GM10266 (cell line): ENCODE results near the gene HAP1.
"Not testable (repeated sequence)": the region's sequence is repeated elsewhere in the genome, so short reads cannot be mapped to it uniquely, and the experiment has no call there.

Experiments used
- DNase-seq: peaks from one replicate; pipeline ENCODE4 v3.0.0; 2012; ENCODE audit errors: extremely low spot score
- TF ChIP-seq, protein P1 (sequence below): IDR thresholded peaks from 2 replicates; pipeline ENCODE4 v1.5.1; 2012; ENCODE audit warnings: mild to moderate bottlenecking, low read depth; ENCODE audit not compliant: control insufficient read depth, insufficient read depth; ENCODE audit errors: missing control alignments

The HAP1 gene

DNA sequence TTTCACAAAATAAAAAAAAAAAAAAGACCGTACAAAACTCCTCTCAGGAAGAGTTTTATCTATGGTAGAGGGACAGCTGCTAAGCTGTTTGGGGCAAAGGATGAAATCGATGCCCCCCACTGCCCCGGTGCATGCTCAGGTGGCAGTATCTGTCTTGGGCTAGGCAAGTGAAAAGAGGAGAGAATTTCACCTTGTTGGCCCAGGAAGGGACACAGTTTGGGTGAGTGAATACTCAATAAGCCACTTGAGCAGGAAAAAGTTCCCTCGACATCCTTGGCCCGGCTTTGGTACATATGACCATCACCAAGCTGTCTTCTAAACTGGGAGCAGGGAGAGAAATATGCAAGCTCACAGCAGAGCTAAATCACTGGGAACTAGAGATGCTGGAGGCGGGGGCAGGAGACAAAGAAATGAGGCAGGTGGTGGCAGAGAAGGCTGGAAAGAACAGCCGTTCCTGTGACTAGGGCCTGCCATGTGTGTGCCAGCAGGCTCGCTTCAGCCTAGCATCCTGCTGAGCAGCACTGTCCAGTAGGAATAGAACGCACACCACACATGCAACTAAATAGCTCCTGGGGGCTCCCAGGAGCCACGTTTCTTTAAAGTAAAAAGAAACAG lies 53.9 kb downstream of the HAP1 start:
- no peak for DNase-seq
- TF ChIP-seq, protein P1, sequence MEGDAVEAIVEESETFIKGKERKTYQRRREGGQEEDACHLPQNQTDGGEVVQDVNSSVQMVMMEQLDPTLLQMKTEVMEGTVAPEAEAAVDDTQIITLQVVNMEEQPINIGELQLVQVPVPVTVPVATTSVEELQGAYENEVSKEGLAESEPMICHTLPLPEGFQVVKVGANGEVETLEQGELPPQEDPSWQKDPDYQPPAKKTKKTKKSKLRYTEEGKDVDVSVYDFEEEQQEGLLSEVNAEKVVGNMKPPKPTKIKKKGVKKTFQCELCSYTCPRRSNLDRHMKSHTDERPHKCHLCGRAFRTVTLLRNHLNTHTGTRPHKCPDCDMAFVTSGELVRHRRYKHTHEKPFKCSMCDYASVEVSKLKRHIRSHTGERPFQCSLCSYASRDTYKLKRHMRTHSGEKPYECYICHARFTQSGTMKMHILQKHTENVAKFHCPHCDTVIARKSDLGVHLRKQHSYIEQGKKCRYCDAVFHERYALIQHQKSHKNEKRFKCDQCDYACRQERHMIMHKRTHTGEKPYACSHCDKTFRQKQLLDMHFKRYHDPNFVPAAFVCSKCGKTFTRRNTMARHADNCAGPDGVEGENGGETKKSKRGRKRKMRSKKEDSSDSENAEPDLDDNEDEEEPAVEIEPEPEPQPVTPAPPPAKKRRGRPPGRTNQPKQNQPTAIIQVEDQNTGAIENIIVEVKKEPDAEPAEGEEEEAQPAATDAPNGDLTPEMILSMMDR, result no peak

DNA sequence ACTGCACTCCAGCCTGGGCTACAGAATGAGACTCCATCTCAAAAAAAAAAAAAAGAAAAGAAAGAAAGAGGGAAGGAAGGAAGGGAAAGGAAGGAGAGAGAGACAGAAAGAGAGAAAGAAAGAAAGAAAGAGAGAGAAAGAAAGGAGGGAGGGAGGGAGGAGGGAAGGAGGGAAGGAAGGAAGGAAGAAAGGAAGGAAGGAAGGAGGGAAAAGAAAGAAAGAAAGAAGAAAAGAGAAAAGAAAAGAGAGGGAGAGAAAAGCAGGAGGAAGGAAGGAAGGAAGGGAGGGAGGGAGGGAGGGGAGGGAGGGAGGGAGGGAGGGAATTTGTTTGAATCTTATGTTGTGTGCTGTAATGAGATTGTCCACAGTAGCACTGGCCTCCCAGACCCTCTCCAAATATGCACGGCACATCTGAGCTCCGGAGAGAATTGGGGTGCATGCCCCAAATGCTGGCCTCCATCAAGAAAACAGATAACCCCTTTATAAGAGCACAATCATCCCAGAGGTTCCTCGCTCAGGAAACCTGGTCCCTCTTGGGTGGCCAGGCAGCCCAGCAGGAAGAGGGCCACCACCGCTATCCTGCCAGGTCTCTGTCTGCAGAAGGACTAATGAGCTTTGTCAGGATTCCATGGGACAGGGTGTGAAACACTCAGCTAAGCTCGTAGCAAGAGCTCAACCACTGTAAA lies 54.6 kb downstream of the HAP1 start:
- DNase-seq, result no peak
- TF ChIP-seq, protein P1, result no peak

DNA sequence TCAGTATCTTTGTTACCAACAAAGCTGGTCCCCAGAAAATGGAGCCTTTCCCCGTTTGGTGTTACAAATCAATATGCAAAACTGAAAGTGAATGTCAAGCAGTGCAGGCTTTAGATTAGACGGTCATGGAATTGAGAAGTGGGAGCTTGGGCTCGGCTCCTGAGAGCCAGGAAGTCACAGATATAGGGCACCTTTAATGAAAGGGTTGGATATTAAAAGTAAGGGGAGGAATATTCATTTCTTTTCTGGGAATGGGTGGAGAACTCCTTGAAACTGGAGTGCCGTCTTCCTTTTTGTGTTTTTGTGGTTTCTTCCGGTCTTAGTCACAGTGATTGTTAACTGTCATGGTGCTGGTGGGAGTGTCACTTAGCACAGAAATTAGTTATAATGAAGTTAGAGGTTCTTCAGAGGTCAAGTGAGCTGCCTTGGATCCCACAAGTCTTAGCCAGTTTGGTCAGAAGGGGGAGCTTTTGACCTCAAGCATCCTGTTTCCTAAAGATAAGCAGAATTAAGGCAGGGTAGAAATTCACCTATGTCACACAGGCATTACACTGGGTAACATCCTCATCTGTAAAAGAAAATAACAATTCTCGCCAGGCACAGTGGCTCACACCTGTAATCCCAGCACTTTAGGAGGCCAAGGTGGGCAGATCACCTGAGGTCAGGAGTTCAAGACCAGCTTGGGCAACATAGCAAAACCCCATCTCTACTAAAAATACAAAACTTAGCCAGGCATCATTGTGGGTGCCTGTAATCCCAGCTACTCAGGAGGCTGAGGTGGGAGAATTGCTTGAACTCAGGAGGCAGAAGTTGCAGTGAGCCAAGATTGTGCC lies 55.3 kb downstream of the HAP1 start:
- TF ChIP-seq, protein P1, result peak; percentile 67
- DNase-seq, result no peak

DNA sequence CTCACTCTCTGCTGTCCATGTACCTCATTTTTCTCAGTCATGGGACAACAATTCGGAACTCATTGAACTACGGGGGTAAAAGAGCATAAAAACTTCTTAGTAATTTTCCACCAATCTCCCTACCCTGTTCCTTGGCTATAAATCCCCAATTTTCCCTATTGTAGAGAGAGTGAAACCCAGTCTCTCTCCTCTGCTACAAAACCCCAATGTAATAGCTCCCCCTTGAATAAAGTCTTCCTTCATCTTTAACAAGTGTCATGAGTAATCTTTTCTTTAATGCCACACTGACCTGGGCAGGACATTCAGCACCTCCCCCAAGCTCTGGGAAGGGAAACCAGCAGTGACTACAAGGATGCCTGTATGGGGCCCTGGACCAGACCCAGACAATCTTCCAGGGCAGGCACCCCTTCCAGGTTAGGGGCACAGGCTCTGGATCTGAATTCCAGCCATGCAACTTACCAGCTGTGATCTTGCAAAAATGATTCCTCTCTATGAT lies 56.0 kb downstream of the HAP1 start:
- DNase-seq, result no peak
- TF ChIP-seq, protein P1, result no peak

DNA sequence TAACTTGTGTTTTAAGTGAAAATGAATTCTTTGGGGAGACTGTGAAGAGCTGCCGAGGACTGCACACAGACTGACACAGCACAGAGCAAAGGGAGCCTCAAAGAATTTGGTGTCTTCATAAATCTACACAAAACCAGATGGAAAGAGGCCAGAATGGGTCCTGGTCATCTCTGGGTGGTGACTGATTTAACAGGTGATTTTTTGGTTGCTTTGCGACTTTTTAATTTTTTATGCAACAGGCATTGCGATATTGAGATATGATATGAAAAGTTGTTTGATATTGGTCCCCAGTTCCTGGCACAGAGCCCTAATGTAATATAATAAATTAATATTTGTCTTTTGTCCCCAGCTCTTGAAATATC lies 58.4 kb downstream of the HAP1 start:
- DNase-seq, result no peak
- TF ChIP-seq, protein P1, result no peak

DNA sequence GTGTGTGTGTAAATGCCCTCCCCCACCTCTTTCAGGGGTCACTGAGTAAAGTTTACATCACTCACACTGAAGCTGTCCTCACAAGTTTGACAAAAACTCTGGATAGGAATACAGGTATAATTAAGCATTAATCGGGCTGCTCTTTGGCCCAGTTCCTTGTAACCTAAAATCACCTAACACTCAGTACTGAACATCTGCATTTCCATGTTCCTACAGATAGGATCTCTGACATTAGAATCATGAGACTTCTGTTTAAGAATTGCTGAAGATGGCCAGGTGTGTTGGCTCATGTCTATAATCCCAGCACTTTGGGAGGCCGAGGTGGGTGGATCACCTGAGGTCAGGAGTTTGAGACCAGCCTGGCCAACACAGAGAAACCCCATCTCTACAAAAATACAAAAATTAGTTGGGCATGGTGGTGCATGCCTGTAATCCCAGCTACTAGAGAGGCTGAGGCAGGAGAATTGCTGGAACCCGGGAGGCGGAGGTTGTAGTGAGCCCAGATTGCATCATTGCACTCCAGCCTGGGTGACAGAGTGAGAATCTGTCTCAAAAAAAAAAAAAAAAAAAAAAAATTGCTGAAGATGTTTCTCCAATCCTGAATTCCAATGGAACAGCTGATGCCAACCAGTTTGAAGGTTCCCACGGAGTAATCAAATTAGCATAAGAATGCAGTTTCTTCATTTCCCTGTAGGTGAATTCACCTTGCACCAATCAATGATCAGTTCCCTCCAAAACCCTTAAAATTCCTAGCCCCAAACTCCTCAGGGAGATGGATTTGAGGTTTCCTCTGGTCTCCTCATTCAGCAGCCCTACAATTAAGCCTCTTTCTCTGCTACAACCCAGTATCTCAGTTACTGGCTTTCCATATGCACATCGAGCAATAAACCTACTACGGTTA lies 59.0 kb downstream of the HAP1 start:
- not testable (repeated sequence) for DNase-seq
